Heart left ventricle (tissue), 16 donors: ENCODE results near the gene EIF5A. TPM values are rescaled to one million over a fixed set of nuclear protein-coding genes. Genes with fewer than 3 reads are reported as not detected.
A peak's percentile ranks its signal among the peaks of the same experiment; 100 is the strongest.

Source experiments
- ATAC-seq, 4 donors: fragments of 200-7000 bp; cut with Tn5 transposase; one replicate each; pipeline ENCODE4 v1.9.1; 2020 to 2022; ENCODE audit warnings: moderate library complexity in 4 of 4, mild to moderate bottlenecking in 3 of 4, moderate number of reproducible peaks in 1 of 4
- DNase-seq, 5 donors: peaks; one replicate each; pipeline ENCODE4 v3.0.0-alpha.2; 2020
- H3K27ac ChIP-seq, 12 donors: fragments of 200-600 bp; sonication (generic) in 4 of 12; one replicate each; pipeline versions ENCODE4 v1.5.0 to v1.8.0; 2016 to 2022; ENCODE audit warnings: mild to moderate bottlenecking in 2 of 12
- H3K27me3 ChIP-seq, 9 donors: fragments of 200-600 bp; sonication (generic) in 2 of 9; one replicate each; pipeline versions ENCODE4 v1.5.1 to v1.8.0; 2016 to 2022; ENCODE audit warnings: mild to moderate bottlenecking in 3 of 9
- H3K36me3 ChIP-seq, 9 donors: fragments of 200-600 bp; sonication (generic) in 2 of 9; one replicate each; pipeline versions ENCODE4 v1.5.0 to v1.8.0; 2018 to 2022; ENCODE audit warnings: mild to moderate bottlenecking in 2 of 9
- H3K4me1 ChIP-seq, 12 donors: fragments of 200-600 bp; sonication (generic) in 4 of 12; one replicate each; pipeline versions ENCODE4 v1.5.0 to v1.8.0; 2016 to 2022; ENCODE audit warnings: mild to moderate bottlenecking in 3 of 12
- H3K4me3 ChIP-seq, 12 donors: fragments of 200-600 bp; sonication (generic) in 4 of 12; one replicate each; pipeline versions ENCODE4 v1.5.0 to v1.8.0; 2017 to 2022; ENCODE audit warnings: mild to moderate bottlenecking in 9 of 12, moderate library complexity in 4 of 12
- H3K9me3 ChIP-seq, 12 donors: fragments of 200-600 bp; sonication (generic) in 4 of 12; one replicate each; pipeline versions ENCODE4 v1.5.0 to v1.8.0; 2016 to 2022; ENCODE audit warnings: mild to moderate bottlenecking in 1 of 12
- POLR2A ChIP-seq, 2 donors: fragments of 450-650 bp; IDR thresholded peaks; one replicate each; pipeline ENCODE4 v1.6.1; 2017; ENCODE audit warnings: antibody characterized with exemption in 2 of 2, mild to moderate bottlenecking in 2 of 2, moderate library complexity in 2 of 2
- WGBS, 4 donors: extraction: QIAGEN DNeasy Blood & Tissue Kit in 2 of 4; methylation state at CpG; one replicate each; pipeline versions ENCODE4 v1.1.5 to v1.1.7; 2013 to 2018; 5-methylcytosine and 5-hydroxymethylcytosine counted together
- intact Hi-C, 10 donors: fragments of 100-400 bp; cut with DNase I; formaldehyde crosslinking; loops; one replicate each; pipeline versions ENCODE4 v1.11.1 to v1.14.2; 2022
- polyA plus RNA-seq, 2 donors: library from polyadenylated mRNA; stranded (reverse); fragments of 200-250 nt; gene quantifications; one replicate each; pipeline ENCODE4 v1.2.3, GENCODE V29; 2013
- total RNA-seq, 9 donors: library from RNA; depleted of rRNA in 2 of 9; stranded (reverse); fragments of >200 nt in 2 of 9; fragmentation: NEBNext Ultra II Directional in 3 of 9; extraction: Animal tissue kit (Norgen Biotek cat#: 25700) in 3 of 9; gene quantifications; one replicate each; pipeline versions ENCODE4 v1.1.0 to v1.2.4, GENCODE V29; 2016 to 2023
- TF ChIP-seq, protein P1 (sequence below), 12 donors: fragments of 200-600 bp; sonication (generic) in 4 of 12; IDR thresholded peaks; one replicate each; pipeline versions ENCODE4 v1.5.0 to v1.8.0; 2018 to 2022; ENCODE audit warnings: antibody characterized with exemption in 12 of 12, mild to moderate bottlenecking in 5 of 12
- donor health status: ischemic (EF 13 %, LVEDD 7.1; RV severe dilation, severe dysfunction).
- donor health status: healthy with polysubstance abuse.
- donor health status: DM: no; HTN: yes; CAD: no.
- donor health status: DM: no; HTN: no; CAD: no.
- donor health status: ischemic (EF 25% LVEDD 6.9; RV normal size, moderate dysfunction).
- donor health status: ischemic (EF 25% LVEDD 5.7; RV mildly dilated, moderate dysfunction).
- donor health status: healthy.
- donor health status: DM: yes; HTN: yes; CAD: no.
- donor health status: ischemic (EF 35%, LVEDD 5.7; RV mildly dilated, moderate dysfunction).
- donor health status: nonischemic (EF 11% LVEDD 7.7; RV severe dilation, severe dysfunction).
- donor health status: DM: yes; HTN: yes; CAD: no.
- donor health status: PGD.
- donor health status: ischemic (EF 29% LVEDD 5.4; RV normal size, mild dysfunction).
- donor health status: nonischemic (EF 23%, LVEDD 6.1; RV moderate dilation, normal function).

Gene EIF5A
- total and polyA plus RNA-seq, 11 donors, result 120 to 934 (median 268) TPM

DNA sequence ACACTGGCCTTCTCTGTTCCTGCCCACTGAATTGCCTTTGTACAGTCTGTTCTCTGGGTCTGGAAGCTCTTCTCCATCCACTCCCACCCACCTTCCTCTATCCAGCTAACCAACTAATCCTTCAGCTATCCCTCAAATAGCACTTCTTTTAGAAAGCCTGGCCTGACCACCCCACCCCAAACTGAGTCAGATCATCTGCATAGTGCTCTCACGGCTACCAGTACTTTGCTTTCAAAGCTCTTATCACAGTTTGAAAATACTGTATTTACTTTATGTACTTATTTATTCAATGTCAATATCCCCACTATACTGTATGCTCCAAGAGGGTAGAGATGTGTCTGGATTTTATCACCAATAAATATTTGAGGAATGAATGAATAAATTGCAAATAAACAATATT lies 40.6 kb upstream of the EIF5A start:
- TF ChIP-seq, protein P1, sequence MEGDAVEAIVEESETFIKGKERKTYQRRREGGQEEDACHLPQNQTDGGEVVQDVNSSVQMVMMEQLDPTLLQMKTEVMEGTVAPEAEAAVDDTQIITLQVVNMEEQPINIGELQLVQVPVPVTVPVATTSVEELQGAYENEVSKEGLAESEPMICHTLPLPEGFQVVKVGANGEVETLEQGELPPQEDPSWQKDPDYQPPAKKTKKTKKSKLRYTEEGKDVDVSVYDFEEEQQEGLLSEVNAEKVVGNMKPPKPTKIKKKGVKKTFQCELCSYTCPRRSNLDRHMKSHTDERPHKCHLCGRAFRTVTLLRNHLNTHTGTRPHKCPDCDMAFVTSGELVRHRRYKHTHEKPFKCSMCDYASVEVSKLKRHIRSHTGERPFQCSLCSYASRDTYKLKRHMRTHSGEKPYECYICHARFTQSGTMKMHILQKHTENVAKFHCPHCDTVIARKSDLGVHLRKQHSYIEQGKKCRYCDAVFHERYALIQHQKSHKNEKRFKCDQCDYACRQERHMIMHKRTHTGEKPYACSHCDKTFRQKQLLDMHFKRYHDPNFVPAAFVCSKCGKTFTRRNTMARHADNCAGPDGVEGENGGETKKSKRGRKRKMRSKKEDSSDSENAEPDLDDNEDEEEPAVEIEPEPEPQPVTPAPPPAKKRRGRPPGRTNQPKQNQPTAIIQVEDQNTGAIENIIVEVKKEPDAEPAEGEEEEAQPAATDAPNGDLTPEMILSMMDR (IDR thresholded peaks at IDR 0.05), result no peak
- TF ChIP-seq POLR2A (IDR thresholded peaks at IDR 0.05), result no peak
- Histone ChIP-seq H3K27me3 (peaks cover 12 to 48% (median 26%) of the 10 kb centered on the region in 9 donors), H3K36me3 (no peaks in the 10 kb centered on the region), H3K27ac (no peak overlapping the region), H3K4me1 (peaks cover 0 to 20% (median 13%) of the 10 kb centered on the region in 12 donors), H3K9me3 (no peaks in the 10 kb centered on the region), H3K4me3 (no peak overlapping the region)
- no peak for DNase-seq
- intact Hi-C loops, result no loop called here
- 59 to 78% (median 68%) methylated on average over 1 of the region's 1 CpG for WGBS, 4 donors
- no peak for ATAC-seq

DNA sequence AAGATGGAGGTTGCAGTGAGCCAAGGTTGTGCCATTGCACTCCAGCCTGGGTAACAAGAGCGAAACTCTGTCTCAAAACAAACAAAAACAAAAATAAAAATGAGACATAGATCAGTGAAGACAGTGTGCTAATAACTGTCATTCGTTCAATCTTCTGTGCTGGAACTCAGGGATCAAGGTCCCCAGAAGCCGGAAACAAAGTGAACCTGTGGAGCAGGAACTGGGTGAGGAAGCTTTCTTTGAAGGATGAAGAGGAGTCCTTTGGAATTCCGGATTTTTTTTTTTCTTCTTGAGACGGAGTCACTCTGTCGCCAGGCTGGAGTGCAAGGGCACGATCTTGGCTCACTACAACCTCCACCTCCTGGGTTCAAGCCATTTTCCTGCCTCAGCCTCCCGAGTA lies 28.0 kb upstream of the EIF5A start:
- 87 to 92% (median 88%) methylated on average over 8 of the region's 8 CpGs for WGBS, 4 donors
- TF ChIP-seq, protein P1 (IDR thresholded peaks at IDR 0.05), result no peak
- no peak for TF ChIP-seq POLR2A (IDR thresholded peaks at IDR 0.05)
- Histone ChIP-seq H3K4me1 (peaks cover 4 to 39% (median 21%) of the 10 kb centered on the region in 12 donors), H3K27ac (no peak overlapping the region), H3K4me3 (no peak overlapping the region), H3K27me3 (peaks cover 0 to 24% (median 3%) of the 10 kb centered on the region in 9 donors), H3K9me3 (no peaks in the 10 kb centered on the region), H3K36me3 (peaks cover 0 to 10% (median 1%) of the 10 kb centered on the region in 9 donors)
- DNase-seq, result no peak
- intact Hi-C loops, result loop anchor here in 3 of 10 donors (5.0 to 10.0 kb wide), 2 partner anchors 65 to 68 kb away; no protein-coding TSS in a partner anchor
- no peak for ATAC-seq

DNA sequence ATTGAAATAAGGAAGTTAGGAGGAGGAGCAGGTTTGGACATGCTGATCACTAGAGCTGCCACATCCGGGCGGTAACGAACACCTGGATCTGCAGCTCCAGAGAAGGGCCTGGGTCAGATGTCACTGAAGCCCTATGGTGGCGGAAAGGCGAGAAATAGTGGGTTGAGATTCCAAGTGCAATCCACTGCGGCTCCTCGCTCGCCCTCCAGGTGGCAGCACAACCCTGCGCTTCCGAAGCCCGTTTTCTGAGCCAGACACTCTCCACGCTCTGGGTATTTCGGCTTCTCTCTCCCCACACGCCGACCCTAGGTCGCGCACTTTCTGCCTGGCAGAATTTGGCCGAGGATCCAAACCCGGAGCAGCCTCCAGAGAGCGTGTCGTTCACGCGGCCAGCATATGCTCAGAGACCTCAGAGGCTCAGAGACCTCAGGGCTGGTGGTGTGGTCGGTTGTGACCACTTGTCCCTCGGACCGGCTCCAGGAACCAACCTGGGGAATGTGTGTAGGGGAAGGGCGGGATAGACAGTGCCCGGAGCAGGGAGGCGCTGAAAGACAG lies 26.8 kb upstream of the EIF5A start:
- DNase-seq, result peak; percentile 84 to 91 (median 86)
- 0 to 1% (median 0%) methylated on average over 24 to 29 of the region's 29 CpGs for WGBS, 4 donors
- peak; percentile 52 to 64 (median 58) for ATAC-seq
- H3K36me3 ChIP-seq, result peaks cover 0 to 21% (median 8%) of the 10 kb centered on the region in 9 donors
- intact Hi-C loops, result loop anchor here in 9 of 10 donors (1.0 to 10.0 kb wide), 7 partner anchors 16 to 67 kb away; partner anchors contain the start of gene ELP5 (in 1 of the 9)
- H3K27me3 ChIP-seq, result peaks cover 0 to 24% (median 3%) of the 10 kb centered on the region in 9 donors
- peaks cover 4 to 49% (median 21%) of the 10 kb centered on the region in 12 donors for H3K4me1 ChIP-seq
- no peaks in the 10 kb centered on the region for H3K9me3 ChIP-seq
- peak overlapping the region; percentile 90 to 99 (median 96) for H3K27ac ChIP-seq
- H3K4me3 ChIP-seq, result peak overlapping the region in 11 of 12 donors; percentile 26 to 76 (median 65)
- no peak for TF ChIP-seq POLR2A (IDR thresholded peaks at IDR 0.05)
- TF ChIP-seq, protein P1 (IDR thresholded peaks at IDR 0.05), result peak; percentile 84 to 97 (median 94)
